ENCODE results near the gene NTF3.

DNA sequence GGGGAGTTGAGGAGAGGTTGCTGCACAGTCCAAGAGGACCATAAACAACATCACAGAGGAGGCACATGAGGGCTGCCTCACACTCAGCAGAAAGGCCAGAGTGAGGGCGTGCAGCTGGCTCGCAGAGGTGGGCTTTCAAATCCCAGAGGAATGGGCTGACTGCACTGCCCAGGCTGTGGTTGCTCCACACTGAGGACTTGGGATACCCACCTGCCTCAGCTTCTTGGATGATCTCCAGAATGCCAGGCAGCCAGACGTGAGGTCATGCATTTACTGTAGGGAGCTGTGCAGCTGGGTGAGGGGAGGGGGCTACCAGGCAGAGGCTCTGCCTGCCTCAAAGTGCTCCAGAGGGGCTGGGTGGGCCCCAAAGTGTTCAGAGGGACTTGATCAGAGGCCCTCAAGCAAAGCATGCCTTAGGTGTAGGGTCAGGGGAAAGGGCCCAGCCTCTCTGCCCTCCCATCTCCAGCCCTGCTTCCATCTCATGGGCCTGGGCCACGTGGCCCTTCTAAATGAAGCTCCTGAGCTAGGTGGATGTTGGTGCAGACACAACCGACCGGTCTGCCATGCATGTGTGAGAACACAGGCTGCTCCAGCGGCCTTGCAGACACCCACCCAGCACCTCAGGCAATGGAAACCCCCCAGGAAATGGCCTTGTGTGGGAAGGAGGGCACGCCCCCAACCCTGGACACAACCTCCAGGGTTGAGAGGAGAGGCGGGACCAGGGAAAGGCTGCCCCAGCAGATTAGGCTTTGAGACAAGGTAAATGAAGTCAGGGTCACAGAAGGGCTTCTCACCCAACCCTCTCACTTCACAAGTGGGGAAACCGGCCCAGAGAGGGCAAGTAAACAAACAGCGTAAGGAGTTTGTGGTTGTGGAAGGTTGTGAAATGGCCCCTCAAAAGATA lies 90.8 kb downstream of the NTF3 start:
- TF ChIP-seq EZH2 (IDR thresholded peaks at IDR 0.05) = no peak
- no peak for TF ChIP-seq ZNF274 (IDR thresholded peaks at IDR 0.05; ENCODE audit: low read depth, low read length)
- TF ChIP-seq EGR1 (IDR thresholded peaks at IDR 0.05; ENCODE audit: low read depth) = no peak
- TF ChIP-seq EZH2phosphoT487 (IDR thresholded peaks at IDR 0.05; ENCODE audit: borderline replicate concordance) = no peak
- TF ChIP-seq SIN3A (IDR thresholded peaks at IDR 0.05; ENCODE audit: low read depth) = no peak
- TF ChIP-seq, protein P1, sequence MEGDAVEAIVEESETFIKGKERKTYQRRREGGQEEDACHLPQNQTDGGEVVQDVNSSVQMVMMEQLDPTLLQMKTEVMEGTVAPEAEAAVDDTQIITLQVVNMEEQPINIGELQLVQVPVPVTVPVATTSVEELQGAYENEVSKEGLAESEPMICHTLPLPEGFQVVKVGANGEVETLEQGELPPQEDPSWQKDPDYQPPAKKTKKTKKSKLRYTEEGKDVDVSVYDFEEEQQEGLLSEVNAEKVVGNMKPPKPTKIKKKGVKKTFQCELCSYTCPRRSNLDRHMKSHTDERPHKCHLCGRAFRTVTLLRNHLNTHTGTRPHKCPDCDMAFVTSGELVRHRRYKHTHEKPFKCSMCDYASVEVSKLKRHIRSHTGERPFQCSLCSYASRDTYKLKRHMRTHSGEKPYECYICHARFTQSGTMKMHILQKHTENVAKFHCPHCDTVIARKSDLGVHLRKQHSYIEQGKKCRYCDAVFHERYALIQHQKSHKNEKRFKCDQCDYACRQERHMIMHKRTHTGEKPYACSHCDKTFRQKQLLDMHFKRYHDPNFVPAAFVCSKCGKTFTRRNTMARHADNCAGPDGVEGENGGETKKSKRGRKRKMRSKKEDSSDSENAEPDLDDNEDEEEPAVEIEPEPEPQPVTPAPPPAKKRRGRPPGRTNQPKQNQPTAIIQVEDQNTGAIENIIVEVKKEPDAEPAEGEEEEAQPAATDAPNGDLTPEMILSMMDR (IDR thresholded peaks at IDR 0.05 in 2 of 3, conservative IDR thresholded peaks at IDR 0.05 in 1 of 3; ENCODE audit: borderline replicate concordance in 1 of 3, insufficient read depth in 1 of 3, low read depth in 2 of 3, low read length in 2 of 3) = no peak
- TF ChIP-seq, protein P2, sequence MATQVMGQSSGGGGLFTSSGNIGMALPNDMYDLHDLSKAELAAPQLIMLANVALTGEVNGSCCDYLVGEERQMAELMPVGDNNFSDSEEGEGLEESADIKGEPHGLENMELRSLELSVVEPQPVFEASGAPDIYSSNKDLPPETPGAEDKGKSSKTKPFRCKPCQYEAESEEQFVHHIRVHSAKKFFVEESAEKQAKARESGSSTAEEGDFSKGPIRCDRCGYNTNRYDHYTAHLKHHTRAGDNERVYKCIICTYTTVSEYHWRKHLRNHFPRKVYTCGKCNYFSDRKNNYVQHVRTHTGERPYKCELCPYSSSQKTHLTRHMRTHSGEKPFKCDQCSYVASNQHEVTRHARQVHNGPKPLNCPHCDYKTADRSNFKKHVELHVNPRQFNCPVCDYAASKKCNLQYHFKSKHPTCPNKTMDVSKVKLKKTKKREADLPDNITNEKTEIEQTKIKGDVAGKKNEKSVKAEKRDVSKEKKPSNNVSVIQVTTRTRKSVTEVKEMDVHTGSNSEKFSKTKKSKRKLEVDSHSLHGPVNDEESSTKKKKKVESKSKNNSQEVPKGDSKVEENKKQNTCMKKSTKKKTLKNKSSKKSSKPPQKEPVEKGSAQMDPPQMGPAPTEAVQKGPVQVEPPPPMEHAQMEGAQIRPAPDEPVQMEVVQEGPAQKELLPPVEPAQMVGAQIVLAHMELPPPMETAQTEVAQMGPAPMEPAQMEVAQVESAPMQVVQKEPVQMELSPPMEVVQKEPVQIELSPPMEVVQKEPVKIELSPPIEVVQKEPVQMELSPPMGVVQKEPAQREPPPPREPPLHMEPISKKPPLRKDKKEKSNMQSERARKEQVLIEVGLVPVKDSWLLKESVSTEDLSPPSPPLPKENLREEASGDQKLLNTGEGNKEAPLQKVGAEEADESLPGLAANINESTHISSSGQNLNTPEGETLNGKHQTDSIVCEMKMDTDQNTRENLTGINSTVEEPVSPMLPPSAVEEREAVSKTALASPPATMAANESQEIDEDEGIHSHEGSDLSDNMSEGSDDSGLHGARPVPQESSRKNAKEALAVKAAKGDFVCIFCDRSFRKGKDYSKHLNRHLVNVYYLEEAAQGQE (IDR thresholded peaks at IDR 0.05; ENCODE audit: low read depth) = no peak
